ENCODE measurements around the gene ANO1.

The ANO1 gene

GRCh38 chr11:70050243-70050642, 27.9 kb upstream of the ANO1 start:
- DNase-seq (ENCODE audit: low read depth, low spot score), result no peak

- no peak for DNase-seq (ENCODE audit: low read depth, low spot score)
These were observed 24.1 kb upstream of the ANO1 start for GRCh38 chr11:70054004-70054403.

- no peak for DNase-seq (ENCODE audit: low read depth, low spot score)
These were observed 22.7 kb upstream of the ANO1 start for GRCh38 chr11:70055444-70055843.

GRCh38 chr11:70057080-70057479, 21.0 kb upstream of the ANO1 start:
- no peak for DNase-seq (ENCODE audit: low read depth, low spot score)

- DNase-seq (ENCODE audit: low read depth, low spot score), result no peak
These were observed 18.1 kb upstream of the ANO1 start for GRCh38 chr11:70059971-70060370.

- no peak for DNase-seq (ENCODE audit: low read depth, low spot score)
These were observed 17.4 kb upstream of the ANO1 start for GRCh38 chr11:70060611-70061293.

GRCh38 chr11:70061734-70062133, 16.4 kb upstream of the ANO1 start:
- no peak for DNase-seq (ENCODE audit: low read depth, low spot score)

- no peak for DNase-seq (ENCODE audit: low read depth, low spot score)
These were observed 15.0 kb upstream of the ANO1 start for GRCh38 chr11:70063121-70063520.

- no peak for DNase-seq (ENCODE audit: low read depth, low spot score)
These were observed 14.6 kb upstream of the ANO1 start for GRCh38 chr11:70063555-70063954.

GRCh38 chr11:70064008-70064725, 13.9 kb upstream of the ANO1 start:
- no peak for DNase-seq (ENCODE audit: low read depth, low spot score)

GRCh38 chr11:70064726-70065317, 13.3 kb upstream of the ANO1 start:
- DNase-seq (ENCODE audit: low read depth, low spot score), result no peak

GRCh38 chr11:70065318-70066135, 12.6 kb upstream of the ANO1 start:
- DNase-seq (ENCODE audit: low read depth, low spot score), result no peak

- DNase-seq (ENCODE audit: low read depth, low spot score), result no peak
These were observed 12.0 kb upstream of the ANO1 start for GRCh38 chr11:70066136-70066520.

GRCh38 chr11:70066628-70067027, 11.5 kb upstream of the ANO1 start:
- DNase-seq (ENCODE audit: low read depth, low spot score), result no peak

- no peak for DNase-seq (ENCODE audit: low read depth, low spot score)
These were observed 11.1 kb upstream of the ANO1 start for GRCh38 chr11:70067036-70067435.

GRCh38 chr11:70067591-70068341, 10.4 kb upstream of the ANO1 start:
- DNase-seq (ENCODE audit: low read depth, low spot score), result peak; percentile 89

GRCh38 chr11:70068345-70068744, 9.8 kb upstream of the ANO1 start:
- no peak for DNase-seq (ENCODE audit: low read depth, low spot score)

GRCh38 chr11:70068950-70069349, 9.2 kb upstream of the ANO1 start:
- DNase-seq (ENCODE audit: low read depth, low spot score), result no peak

GRCh38 chr11:70070706-70071105, 7.4 kb upstream of the ANO1 start:
- DNase-seq (ENCODE audit: low read depth, low spot score), result no peak

GRCh38 chr11:70071996-70072395, 6.1 kb upstream of the ANO1 start:
- no peak for DNase-seq (ENCODE audit: low read depth, low spot score)

GRCh38 chr11:70072461-70072860, 5.7 kb upstream of the ANO1 start:
- no peak for DNase-seq (ENCODE audit: low read depth, low spot score)

Measured in ELF-1 (cell line).